GM21526 (cell line): ENCODE results near the gene ADAMTS4.

Source experiments
- ATAC-seq: cut with Tn5 transposase; IDR thresholded peaks from one replicate; pipeline ENCODE4 v1.9.1; 2021; ENCODE audit warnings: moderate library complexity; ENCODE audit not compliant: unreplicated experiment, low FRiP score

The ADAMTS4 gene

GRCh38 chr1:161196521-161197451 lies 2.1 kb downstream of the ADAMTS4 start:
- ATAC-seq, result no peak

- ATAC-seq, result no peak
These were observed 2.7 kb downstream of the ADAMTS4 start for GRCh38 chr1:161196111-161196510.

DNA sequence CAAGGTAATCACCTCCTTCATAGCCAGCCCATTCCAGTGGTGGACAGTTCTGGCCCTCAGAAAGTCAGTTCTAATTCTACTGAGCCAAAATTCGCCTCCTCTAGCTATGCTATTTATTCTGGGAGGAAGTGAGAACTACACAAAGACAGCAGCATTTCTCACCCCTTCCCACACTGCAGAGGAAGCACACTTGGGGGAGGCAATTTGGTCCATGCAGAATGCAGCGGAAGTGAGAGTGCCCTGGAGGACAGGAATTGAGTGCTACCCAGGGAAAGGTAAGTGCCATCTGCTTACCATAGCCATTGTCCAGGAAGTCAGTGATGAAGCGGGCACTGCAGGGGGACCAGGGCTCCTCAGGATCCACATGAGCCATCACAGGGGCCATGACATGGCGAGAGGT lies 3.7 kb downstream of the ADAMTS4 start:
- ATAC-seq, result no peak

GRCh38 chr1:161193561-161194235 lies 5.2 kb downstream of the ADAMTS4 start:
- ATAC-seq, result no peak

- ATAC-seq, result no peak
These were observed 6.1 kb downstream of the ADAMTS4 start for GRCh38 chr1:161192476-161193465.

DNA sequence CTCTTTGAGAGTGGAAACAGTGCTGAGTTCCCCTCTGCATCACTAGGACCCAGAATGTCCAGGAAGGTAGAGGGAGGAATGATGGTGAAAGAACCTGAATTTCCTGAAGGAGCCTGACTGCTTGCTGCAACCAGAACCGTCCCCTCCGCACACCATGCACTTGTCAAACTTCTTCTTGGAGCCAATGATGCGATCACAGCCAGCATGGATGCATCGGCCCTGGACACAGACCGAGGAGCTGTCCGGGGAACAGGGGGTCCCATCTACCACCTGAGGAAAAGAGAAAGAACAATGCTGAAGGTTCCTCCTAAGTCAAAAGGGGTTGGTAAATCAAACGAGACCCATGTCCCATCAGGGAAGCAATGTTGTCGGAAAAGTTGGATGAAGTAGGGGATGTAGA lies 6.9 kb downstream of the ADAMTS4 start:
- ATAC-seq, result no peak

DNA sequence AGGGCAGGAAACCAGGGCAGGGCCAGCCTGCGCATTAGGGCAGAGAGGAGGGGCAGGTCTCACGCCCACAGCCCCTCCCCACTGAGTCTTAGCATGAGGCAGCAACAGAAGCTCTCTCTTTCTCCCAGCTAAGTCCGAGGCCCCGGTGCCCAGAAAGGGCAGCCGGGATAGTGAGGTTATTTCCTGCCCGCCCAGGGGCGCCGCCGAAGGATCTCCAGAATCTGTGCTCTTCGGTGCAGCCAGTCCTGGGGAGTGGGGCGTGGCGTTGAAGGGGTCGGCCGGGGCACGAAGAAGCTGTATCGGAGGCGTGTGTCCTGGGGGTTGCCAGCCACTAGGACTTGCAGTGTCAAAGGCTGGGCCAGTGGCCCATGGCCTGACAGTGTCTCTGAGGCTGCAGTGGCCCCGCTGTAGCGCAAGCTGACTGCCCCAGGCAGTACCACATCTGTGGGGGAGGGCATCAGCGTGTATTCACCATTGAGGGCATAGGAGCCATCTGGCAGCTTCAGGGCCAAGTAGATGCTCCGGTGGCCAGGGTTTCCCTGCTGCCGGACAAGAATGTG lies 7.8 kb downstream of the ADAMTS4 start:
- no peak for ATAC-seq

GRCh38 chr1:161189036-161189435 lies 9.8 kb downstream of the ADAMTS4 start:
- no peak for ATAC-seq

GRCh38 chr1:161188381-161188780 lies 10.5 kb downstream of the ADAMTS4 start:
- ATAC-seq, result no peak

- ATAC-seq, result no peak
These were observed 11.5 kb downstream of the ADAMTS4 start for GRCh38 chr1:161187311-161187710.

GRCh38 chr1:161185732-161186311 lies 13.0 kb downstream of the ADAMTS4 start:
- ATAC-seq, result peak; percentile 33

DNA sequence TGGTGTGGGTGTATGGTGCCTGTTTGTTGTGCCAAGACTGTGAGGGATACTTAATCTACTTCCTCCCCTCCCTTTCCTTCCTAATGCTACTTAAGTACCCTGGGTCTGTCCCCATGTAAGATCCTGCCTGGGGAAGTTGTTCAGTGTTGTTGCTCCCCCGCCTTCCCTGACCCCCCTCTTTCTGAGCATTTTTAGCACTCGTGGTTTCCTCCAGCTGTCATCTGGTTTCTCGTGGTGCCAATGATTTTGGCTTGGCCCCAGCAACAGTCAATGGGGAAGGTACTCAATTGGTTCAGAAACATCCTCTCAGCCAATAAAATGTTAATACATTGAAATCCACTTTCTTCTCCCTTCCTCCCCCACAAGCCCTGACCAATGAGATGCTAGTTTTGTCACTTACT lies 13.6 kb downstream of the ADAMTS4 start:
- peak; percentile 56 for ATAC-seq

DNA sequence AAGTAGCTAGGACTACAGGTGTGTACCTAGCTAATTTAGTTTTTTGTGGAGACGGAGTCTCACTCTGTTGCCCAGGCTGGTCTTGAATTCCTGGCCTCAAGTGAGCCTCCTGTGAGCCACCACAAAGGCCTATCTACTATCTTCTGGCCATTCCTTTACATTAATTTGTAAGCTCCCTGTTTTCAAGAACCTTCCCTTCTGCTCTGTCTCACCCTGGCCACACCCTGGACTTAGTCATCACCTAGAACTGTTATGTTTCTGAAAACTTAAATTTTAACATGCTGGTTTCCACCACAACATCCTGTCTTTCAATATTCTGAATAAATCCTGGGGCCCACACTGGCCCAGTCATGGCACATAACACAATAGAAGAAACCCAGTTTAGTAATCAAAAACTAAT lies 16.6 kb downstream of the ADAMTS4 start:
- ATAC-seq, result peak; percentile 41

DNA sequence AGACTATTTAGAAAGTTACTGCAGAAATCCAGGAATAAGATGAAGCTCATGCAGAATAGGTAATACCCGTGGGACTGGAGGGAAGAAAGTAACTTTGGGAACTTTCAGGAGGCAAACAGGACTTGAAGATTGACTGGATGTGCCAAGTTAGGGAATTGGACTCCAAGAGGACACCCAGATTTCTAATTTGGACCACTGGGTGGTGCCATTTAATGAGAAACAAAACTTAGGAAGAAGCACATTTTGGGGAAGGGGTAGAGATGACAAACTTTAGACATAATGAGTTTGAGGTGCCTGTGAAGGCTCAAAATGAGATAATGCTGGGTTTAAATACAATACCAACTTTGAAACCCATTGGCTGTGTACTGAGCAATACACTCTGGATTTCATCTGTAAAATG lies 18.2 kb downstream of the ADAMTS4 start:
- ATAC-seq, result no peak

GRCh38 chr1:161179698-161180097 lies 19.2 kb downstream of the ADAMTS4 start:
- ATAC-seq, result no peak

GRCh38 chr1:161177936-161178244 lies 21.0 kb downstream of the ADAMTS4 start:
- ATAC-seq, result no peak

DNA sequence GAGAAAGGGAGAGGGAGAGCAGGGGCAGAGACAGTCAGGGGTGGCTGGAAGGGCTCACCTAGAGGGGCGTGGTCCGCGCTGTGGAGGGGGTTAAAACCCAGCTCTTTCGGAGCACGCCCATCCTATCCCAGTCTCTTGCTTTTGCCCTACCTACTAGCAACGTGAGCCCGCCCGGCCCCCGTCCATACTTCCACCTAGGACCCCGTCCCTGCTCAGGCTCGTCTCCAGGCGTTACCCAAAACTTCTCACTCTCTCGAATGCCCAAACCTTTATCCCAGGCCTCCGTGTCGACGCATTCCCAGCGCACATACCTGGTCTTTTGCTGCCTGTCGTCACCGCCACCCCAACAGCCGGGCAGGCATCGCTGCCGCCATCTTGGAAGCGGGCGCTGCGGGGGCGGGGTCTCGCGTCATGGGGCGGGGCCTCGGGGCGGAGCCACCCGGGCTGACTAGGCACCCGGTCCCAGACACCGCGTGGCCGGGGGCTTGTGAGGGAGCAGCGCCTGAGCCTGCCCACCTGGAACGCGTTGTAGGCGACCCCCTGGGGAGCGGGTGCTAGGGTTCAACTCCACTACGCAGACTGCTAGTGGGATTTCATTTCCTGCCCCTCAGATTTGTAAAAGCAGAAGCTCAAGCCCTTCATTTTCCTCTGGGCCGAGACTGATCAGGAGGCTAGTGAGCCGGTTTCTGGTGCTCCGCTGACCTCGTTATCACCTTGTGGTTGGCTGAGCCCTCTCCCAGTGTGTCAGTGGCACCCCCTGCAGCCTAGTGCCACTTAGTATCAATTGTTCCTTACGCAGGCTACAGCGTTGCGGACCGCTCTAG lies 21.5 kb downstream of the ADAMTS4 start, which contains the start of gene B4GALT3:
B4GALT3 (minus strand) TSS at position 396 of the 824 bp plus-strand sequence. CDS start 1,447 bp downstream, outside the sequence.
- peak; percentile 61 for ATAC-seq

DNA sequence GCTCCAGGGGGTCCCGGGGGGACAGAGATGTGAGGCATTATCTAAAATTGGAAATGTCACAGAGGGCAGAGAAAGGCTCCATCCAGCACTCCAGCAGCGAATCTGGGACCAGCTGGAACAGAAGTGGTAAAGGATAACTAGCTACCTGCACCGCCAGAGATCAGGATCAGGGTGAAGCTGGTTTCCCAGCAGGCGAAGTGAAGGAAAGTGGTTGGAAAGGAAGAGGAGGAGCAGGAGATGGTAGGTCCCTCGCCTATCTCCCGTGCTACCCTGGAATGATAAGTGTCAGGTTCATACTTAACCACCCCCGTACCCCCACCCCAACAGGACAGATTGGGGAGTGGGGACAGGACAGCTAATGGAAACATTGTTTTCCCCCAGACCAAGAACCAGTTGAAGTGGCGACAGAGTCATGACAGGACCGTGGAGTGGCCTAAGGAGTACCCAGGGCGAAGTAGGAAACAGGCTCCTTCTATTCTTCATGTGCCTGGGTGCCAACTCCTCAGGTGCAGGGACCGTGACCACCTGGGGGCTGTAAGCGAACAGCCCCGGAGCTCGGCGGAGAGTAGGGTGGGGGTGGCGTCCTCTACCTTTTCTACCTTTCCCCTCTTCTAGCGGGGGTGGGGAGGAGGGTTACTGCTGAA lies 22.3 kb downstream of the ADAMTS4 start:
- ATAC-seq, result no peak
